HG03039 (cell line): ENCODE data around the gene PHC3.
A peak's percentile ranks its signal among the peaks of the same experiment; 100 is the strongest.

Experiments used
- ATAC-seq: cut with Tn5 transposase; IDR thresholded peaks from one replicate; pipeline ENCODE4 v1.9.1; 2021; ENCODE audit warnings: mild to moderate bottlenecking, moderate library complexity; ENCODE audit not compliant: unreplicated experiment

The PHC3 gene

DNA sequence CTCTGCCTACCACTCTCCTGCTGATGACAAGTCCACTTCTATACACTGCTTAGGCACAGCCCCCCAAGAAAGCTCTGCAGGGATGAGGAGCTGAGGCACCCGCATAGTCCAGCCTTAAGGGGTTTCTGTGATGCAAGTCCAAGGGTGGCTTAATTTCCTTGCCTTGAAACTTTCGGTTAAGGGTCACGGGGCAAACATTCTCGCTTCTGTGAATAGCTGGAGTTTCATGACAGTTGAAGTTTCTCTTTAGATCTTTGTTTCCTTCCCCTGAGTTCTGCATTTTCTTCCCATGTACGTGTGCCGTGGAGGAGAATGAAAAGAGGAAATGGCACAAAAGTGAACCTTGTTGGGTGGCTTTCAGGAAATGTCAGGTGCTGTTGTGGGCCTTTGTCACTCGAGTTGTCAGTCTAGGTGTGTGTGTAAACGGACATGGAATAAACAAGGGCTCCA, 136.7 kb downstream of the PHC3 start:
- peak; percentile 63 for ATAC-seq

DNA sequence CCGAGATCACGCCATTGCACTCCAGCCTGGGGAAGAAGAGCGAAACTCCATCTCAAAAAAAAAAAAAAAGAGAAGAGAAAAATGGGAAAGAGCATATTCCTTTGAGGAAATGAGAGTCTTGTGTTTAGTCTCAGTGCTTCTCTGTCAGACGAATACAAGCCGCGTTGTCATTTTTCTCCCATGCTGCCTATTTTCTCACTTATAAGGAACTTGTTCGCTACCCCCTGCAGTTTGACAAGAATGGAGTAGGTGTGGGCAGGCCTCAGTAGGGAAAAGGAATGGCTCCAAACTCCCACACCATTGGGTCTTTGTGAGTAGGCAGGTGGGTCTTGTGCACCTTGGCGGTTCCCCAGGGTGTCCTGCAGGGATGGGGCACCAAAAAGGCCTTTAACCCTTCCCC, 137.3 kb downstream of the PHC3 start:
- ATAC-seq = no peak

- ATAC-seq = no peak
Observed at GRCh38 chr3:170043506-170043905, 138.0 kb downstream of the PHC3 start.

- no peak for ATAC-seq
Observed at GRCh38 chr3:170040418-170040817, 141.1 kb downstream of the PHC3 start.

DNA sequence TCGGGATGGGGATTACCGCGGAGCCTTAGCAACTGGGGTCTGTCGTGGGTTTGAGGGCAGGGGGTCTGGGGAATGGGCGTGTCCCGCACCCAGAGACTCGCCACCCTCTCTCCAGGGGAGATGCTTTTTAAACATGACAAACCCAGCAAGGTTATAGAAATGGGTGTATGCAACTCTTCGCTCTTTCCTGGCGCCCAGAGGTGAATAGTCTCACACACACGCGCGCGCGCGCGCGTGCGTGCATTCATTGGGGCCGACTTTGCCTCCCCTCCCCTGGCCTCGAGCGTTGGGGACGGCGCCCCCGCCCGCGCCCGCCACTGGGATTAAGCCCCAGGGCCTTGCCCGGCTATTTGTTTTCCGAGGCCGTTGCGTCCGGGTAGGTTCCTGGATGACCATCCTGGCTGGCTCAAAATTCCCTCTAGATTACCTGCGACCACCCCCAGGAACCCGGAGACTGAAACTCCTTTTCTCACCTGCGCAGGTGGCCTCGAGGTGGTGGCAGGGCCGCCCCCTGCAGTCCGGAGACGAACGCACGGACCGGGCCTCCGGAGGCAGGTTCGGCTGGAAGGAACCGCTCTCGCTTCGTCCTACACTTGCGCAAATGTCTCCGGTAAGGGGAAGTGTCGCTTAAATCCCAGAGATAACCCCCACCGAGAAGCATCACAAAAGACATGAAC, 143.0 kb downstream of the PHC3 start:
- ATAC-seq = no peak
